BLaER1 (cell line): Measurements from ENCODE around the gene DOCK4.

Source experiments
- H3K27ac ChIP-seq: shearing (Covaris generic); formaldehyde crosslinking; 2 replicates; pipeline ENCODE4 v1.8.1; 2022
- H3K27me3 ChIP-seq: shearing (Covaris generic); formaldehyde crosslinking; 2 replicates; pipeline ENCODE4 v1.8.1; 2022
- H3K36me3 ChIP-seq: shearing (Covaris generic); formaldehyde crosslinking; 2 replicates; pipeline ENCODE4 v1.8.1; 2022
- H3K4me1 ChIP-seq: shearing (Covaris generic); formaldehyde crosslinking; 2 replicates; pipeline ENCODE4 v1.8.1; 2022
- H3K4me2 ChIP-seq: shearing (Covaris generic); formaldehyde crosslinking; 2 replicates; pipeline ENCODE4 v1.8.1; 2022
- H3K4me3 ChIP-seq: shearing (Covaris generic); formaldehyde crosslinking; 2 replicates; pipeline ENCODE4 v1.8.1; 2022
- H3K9ac ChIP-seq: shearing (Covaris generic); formaldehyde crosslinking; 2 replicates; pipeline ENCODE4 v1.8.1; 2022
- H3K9me3 ChIP-seq: shearing (Covaris generic); formaldehyde crosslinking; 2 replicates; pipeline ENCODE4 v1.8.1; 2022
- H4K20me1 ChIP-seq: shearing (Covaris generic); formaldehyde crosslinking; 2 replicates; pipeline ENCODE4 v1.8.1; 2022
- Cebpa-rat ChIP-seq: shearing (Covaris generic); IDR thresholded peaks from 2 replicates; pipeline ENCODE4 v1.8.1; 2022

The DOCK4 gene

GRCh38 chr7:111801277-111801676 is 404.9 kb downstream of the DOCK4 start:
- Histone ChIP-seq H3K4me1 (no peaks in the 10 kb centered on the region), H3K9me3 (peaks cover 69% of the 10 kb centered on the region), H3K27ac (no peak overlapping the region)

GRCh38 chr7:111796671-111797070 is 409.5 kb downstream of the DOCK4 start:
- Histone ChIP-seq H3K36me3 (no peaks in the 10 kb centered on the region), H3K4me2 (no peak overlapping the region), H3K4me1 (no peaks in the 10 kb centered on the region), H3K9me3 (peaks cover 81% of the 10 kb centered on the region), H3K9ac (no peak overlapping the region), H3K27me3 (no peaks in the 10 kb centered on the region), H3K4me3 (no peak overlapping the region), H3K27ac (no peak overlapping the region), H4K20me1 (no peaks in the 10 kb centered on the region)
- no peak for TF ChIP-seq Cebpa-rat

More at GRCh38 chr7:111801277-111801676, 404.9 kb downstream of the DOCK4 start:
- H3K36me3 ChIP-seq, result no peaks in the 10 kb centered on the region
- no peak for TF ChIP-seq Cebpa-rat
- H3K9ac ChIP-seq, result no peak overlapping the region
- no peaks in the 10 kb centered on the region for H3K27me3 ChIP-seq
- no peak overlapping the region for H3K4me2 ChIP-seq
- no peaks in the 10 kb centered on the region for H4K20me1 ChIP-seq
- no peak overlapping the region for H3K4me3 ChIP-seq

GRCh38 chr7:111789870-111790269 is 416.3 kb downstream of the DOCK4 start:
- Histone ChIP-seq H3K4me2 (no peak overlapping the region), H3K4me1 (no peaks in the 10 kb centered on the region), H3K9ac (no peak overlapping the region), H3K36me3 (no peaks in the 10 kb centered on the region), H3K27me3 (no peaks in the 10 kb centered on the region), H3K9me3 (peaks cover 21% of the 10 kb centered on the region), H3K4me3 (no peak overlapping the region), H4K20me1 (no peaks in the 10 kb centered on the region), H3K27ac (no peak overlapping the region)
- TF ChIP-seq Cebpa-rat, result no peak

- no peaks in the 10 kb centered on the region for H4K20me1 ChIP-seq
- no peak for TF ChIP-seq Cebpa-rat
- H3K4me1 ChIP-seq, result no peaks in the 10 kb centered on the region
- no peaks in the 10 kb centered on the region for H3K27me3 ChIP-seq
- no peak overlapping the region for H3K4me2 ChIP-seq
- no peak overlapping the region for H3K9ac ChIP-seq
- peaks cover 13% of the 10 kb centered on the region for H3K9me3 ChIP-seq
- no peaks in the 10 kb centered on the region for H3K36me3 ChIP-seq
- H3K4me3 ChIP-seq, result no peak overlapping the region
- H3K27ac ChIP-seq, result no peak overlapping the region
Measured at GRCh38 chr7:111789048-111789320, 417.2 kb downstream of the DOCK4 start.

- no peaks in the 10 kb centered on the region for H3K4me1 ChIP-seq
- no peaks in the 10 kb centered on the region for H4K20me1 ChIP-seq
- no peaks in the 10 kb centered on the region for H3K27me3 ChIP-seq
- H3K4me2 ChIP-seq, result no peak overlapping the region
- no peak for TF ChIP-seq Cebpa-rat
- no peak overlapping the region for H3K4me3 ChIP-seq
- H3K9me3 ChIP-seq, result peaks cover 7% of the 10 kb centered on the region; the same call in 1 of the 2 replicates
- no peak overlapping the region for H3K9ac ChIP-seq
- no peak overlapping the region for H3K27ac ChIP-seq
- H3K36me3 ChIP-seq, result no peaks in the 10 kb centered on the region
Measured at GRCh38 chr7:111788286-111789047, 417.7 kb downstream of the DOCK4 start.

GRCh38 chr7:111787741-111788140 is 418.5 kb downstream of the DOCK4 start:
- no peaks in the 10 kb centered on the region for H3K27me3 ChIP-seq
- TF ChIP-seq Cebpa-rat, result no peak

GRCh38 chr7:111787099-111787498 is 419.1 kb downstream of the DOCK4 start:
- H3K4me1 ChIP-seq, result no peaks in the 10 kb centered on the region
- H3K36me3 ChIP-seq, result no peaks in the 10 kb centered on the region
- no peak overlapping the region for H3K4me3 ChIP-seq
- no peak overlapping the region for H3K9ac ChIP-seq
- TF ChIP-seq Cebpa-rat, result no peak
- H3K9me3 ChIP-seq, result peaks cover 7% of the 10 kb centered on the region; the same call in 1 of the 2 replicates
- H4K20me1 ChIP-seq, result no peaks in the 10 kb centered on the region
- no peak overlapping the region for H3K4me2 ChIP-seq
- no peak overlapping the region for H3K27ac ChIP-seq
- H3K27me3 ChIP-seq, result no peaks in the 10 kb centered on the region

More at GRCh38 chr7:111787741-111788140, 418.5 kb downstream of the DOCK4 start:
- Histone ChIP-seq H3K9ac (no peak overlapping the region), H3K4me1 (no peaks in the 10 kb centered on the region), H3K4me2 (no peak overlapping the region), H4K20me1 (no peaks in the 10 kb centered on the region), H3K4me3 (no peak overlapping the region), H3K9me3 (peaks cover 7% of the 10 kb centered on the region; the same call in 1 of the 2 replicates), H3K36me3 (no peaks in the 10 kb centered on the region), H3K27ac (no peak overlapping the region)

GRCh38 chr7:111785076-111785475 is 421.1 kb downstream of the DOCK4 start:
- Histone ChIP-seq H3K9me3 (no peaks in the 10 kb centered on the region), H3K4me3 (no peak overlapping the region), H3K36me3 (no peaks in the 10 kb centered on the region), H3K4me2 (no peak overlapping the region), H3K27ac (no peak overlapping the region), H4K20me1 (no peaks in the 10 kb centered on the region), H3K27me3 (no peaks in the 10 kb centered on the region), H3K9ac (no peak overlapping the region), H3K4me1 (no peaks in the 10 kb centered on the region)
- TF ChIP-seq Cebpa-rat, result no peak

- no peak overlapping the region for H3K4me3 ChIP-seq
- no peaks in the 10 kb centered on the region for H4K20me1 ChIP-seq
- no peaks in the 10 kb centered on the region for H3K9me3 ChIP-seq
- no peaks in the 10 kb centered on the region for H3K27me3 ChIP-seq
- no peak overlapping the region for H3K27ac ChIP-seq
- no peak overlapping the region for H3K9ac ChIP-seq
- no peaks in the 10 kb centered on the region for H3K36me3 ChIP-seq
- no peak for TF ChIP-seq Cebpa-rat
- H3K4me2 ChIP-seq, result no peak overlapping the region
- no peaks in the 10 kb centered on the region for H3K4me1 ChIP-seq
Measured at GRCh38 chr7:111784296-111784695, 421.9 kb downstream of the DOCK4 start.

GRCh38 chr7:111783854-111784253 is 422.3 kb downstream of the DOCK4 start:
- no peaks in the 10 kb centered on the region for H3K4me1 ChIP-seq
- H3K9ac ChIP-seq, result no peak overlapping the region
- no peak overlapping the region for H3K27ac ChIP-seq
- no peaks in the 10 kb centered on the region for H4K20me1 ChIP-seq
- TF ChIP-seq Cebpa-rat, result no peak
- H3K9me3 ChIP-seq, result no peaks in the 10 kb centered on the region
- H3K36me3 ChIP-seq, result no peaks in the 10 kb centered on the region
- no peaks in the 10 kb centered on the region for H3K27me3 ChIP-seq
- no peak overlapping the region for H3K4me3 ChIP-seq
- no peak overlapping the region for H3K4me2 ChIP-seq

- H3K36me3 ChIP-seq, result no peaks in the 10 kb centered on the region
- no peak overlapping the region for H3K27ac ChIP-seq
- no peaks in the 10 kb centered on the region for H4K20me1 ChIP-seq
- no peaks in the 10 kb centered on the region for H3K27me3 ChIP-seq
- no peaks in the 10 kb centered on the region for H3K4me1 ChIP-seq
- no peak overlapping the region for H3K4me3 ChIP-seq
- no peak for TF ChIP-seq Cebpa-rat
- no peak overlapping the region for H3K4me2 ChIP-seq
- H3K9ac ChIP-seq, result no peak overlapping the region
- peaks cover 7% of the 10 kb centered on the region; the same call in 1 of the 2 replicates for H3K9me3 ChIP-seq
Measured at GRCh38 chr7:111780527-111780926, 425.7 kb downstream of the DOCK4 start.
